ENCODE results near the gene ARF6. TPM values are rescaled to one million over a fixed set of nuclear protein-coding genes. Genes with fewer than 3 reads are reported as not detected.

ARF6 gene
- total and polyA plus RNA-seq, 10 of the 15 experiments (the other 5 are each of a cell fraction or from before 2014, with no cell fraction given), result 46.8 to 128 (median 71.9) TPM

DNA sequence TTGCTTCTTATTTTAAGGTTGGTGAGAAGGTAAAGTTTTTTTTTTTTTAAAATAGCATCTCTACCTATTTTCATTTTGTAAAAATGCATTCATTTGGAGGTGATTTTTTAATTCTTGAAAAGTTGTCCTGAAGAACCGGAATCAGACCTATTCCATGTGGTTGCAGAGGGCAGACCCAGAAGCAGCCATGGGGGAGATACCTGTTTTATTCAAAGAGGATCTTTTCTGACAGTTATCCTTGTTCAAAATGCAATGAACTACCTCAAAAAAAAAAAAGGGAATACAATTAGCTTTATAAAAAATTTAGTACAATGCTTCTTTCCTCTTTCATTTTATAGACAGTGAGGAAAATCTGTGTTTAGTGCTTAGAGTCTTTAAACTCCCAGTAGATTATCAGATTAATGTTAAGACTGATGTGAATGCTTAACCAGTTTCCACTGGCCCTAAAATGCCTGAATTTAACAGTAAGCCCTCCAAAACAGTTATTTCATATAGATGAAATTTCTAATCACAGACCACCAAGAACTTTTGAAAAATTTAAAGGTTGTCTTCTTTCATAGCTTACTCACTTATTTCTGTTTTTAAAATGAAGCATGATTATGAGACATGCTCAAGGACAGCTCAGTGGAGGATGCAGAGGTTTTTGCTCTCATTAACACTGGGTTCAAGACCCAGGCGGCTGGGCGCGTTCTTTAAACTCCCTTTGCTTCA is 31.7 kb upstream of the ARF6 start (continued):
- TF ChIP-seq, protein P1, sequence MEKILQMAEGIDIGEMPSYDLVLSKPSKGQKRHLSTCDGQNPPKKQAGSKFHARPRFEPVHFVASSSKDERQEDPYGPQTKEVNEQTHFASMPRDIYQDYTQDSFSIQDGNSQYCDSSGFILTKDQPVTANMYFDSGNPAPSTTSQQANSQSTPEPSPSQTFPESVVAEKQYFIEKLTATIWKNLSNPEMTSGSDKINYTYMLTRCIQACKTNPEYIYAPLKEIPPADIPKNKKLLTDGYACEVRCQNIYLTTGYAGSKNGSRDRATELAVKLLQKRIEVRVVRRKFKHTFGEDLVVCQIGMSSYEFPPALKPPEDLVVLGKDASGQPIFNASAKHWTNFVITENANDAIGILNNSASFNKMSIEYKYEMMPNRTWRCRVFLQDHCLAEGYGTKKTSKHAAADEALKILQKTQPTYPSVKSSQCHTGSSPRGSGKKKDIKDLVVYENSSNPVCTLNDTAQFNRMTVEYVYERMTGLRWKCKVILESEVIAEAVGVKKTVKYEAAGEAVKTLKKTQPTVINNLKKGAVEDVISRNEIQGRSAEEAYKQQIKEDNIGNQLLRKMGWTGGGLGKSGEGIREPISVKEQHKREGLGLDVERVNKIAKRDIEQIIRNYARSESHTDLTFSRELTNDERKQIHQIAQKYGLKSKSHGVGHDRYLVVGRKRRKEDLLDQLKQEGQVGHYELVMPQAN (conservative IDR thresholded peaks at IDR 0.05), result no peak
- TF ChIP-seq SIN3A (IDR thresholded peaks at IDR 0.05; ENCODE audit: low read depth, low read length) (peak; percentile 53; the same call in 1 of the 2 replicates), ZNF24 (IDR thresholded peaks at IDR 0.05) (0 out of 2 replicates have a peak, but pooled peaks have one; percentile 23), BHLHE40 (IDR thresholded peaks at IDR 0.05; ENCODE audit: borderline replicate concordance in 1 of 2, low read depth in 2 of 2, low read length in 1 of 2) (no peak)
- TF ChIP-seq, protein P2, sequence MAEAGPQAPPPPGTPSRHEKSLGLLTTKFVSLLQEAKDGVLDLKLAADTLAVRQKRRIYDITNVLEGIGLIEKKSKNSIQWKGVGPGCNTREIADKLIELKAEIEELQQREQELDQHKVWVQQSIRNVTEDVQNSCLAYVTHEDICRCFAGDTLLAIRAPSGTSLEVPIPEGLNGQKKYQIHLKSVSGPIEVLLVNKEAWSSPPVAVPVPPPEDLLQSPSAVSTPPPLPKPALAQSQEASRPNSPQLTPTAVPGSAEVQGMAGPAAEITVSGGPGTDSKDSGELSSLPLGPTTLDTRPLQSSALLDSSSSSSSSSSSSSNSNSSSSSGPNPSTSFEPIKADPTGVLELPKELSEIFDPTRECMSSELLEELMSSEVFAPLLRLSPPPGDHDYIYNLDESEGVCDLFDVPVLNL (IDR thresholded peaks at IDR 0.05; ENCODE audit: low read depth, low read length), result peak; percentile 80

GRCh38 chr14:49861699-49862088 is 31.2 kb upstream of the ARF6 start:
- Histone ChIP-seq H3K4me1 (ENCODE audit: control insufficient read depth, insufficient read depth, low read length) (peaks cover 8% of the 10 kb centered on the region), H3K36me3 (ENCODE audit: control insufficient read depth in 2 of 2, insufficient read depth in 2 of 2, low read length in 1 of 2) (no peaks in the 10 kb centered on the region), H3K9me3 (replicated peaks; ENCODE audit: control insufficient read depth, insufficient read depth, low read length) (no peaks in the 10 kb centered on the region; the same call in 1 of the 3 replicates), H4K20me1 (ENCODE audit: control insufficient read depth, insufficient read depth) (no peaks in the 10 kb centered on the region), H3K79me2 (ENCODE audit: control insufficient read depth, insufficient read depth, low read length) (peaks cover 11% of the 10 kb centered on the region), H3K27me3 (replicated peaks in 1 of 2; ENCODE audit: control insufficient read depth in 2 of 2, insufficient read depth in 2 of 2, low read length in 1 of 2) (no peaks in the 10 kb centered on the region), H2AFZ (ENCODE audit: control insufficient read depth, low read depth, low read length) (peak overlapping the region; percentile 100), H3K4me3 (peak overlapping the region; percentile 79), H3K4me2 (ENCODE audit: control insufficient read depth, insufficient read depth) (peak overlapping the region; percentile 66), H3K9ac (ENCODE audit: control insufficient read depth, insufficient read depth, low read length) (peak overlapping the region; percentile 100), H3K27ac (ENCODE audit: control insufficient read depth, insufficient read depth) (peak overlapping the region; percentile 99)
- SMC1A ChIA-PET (ENCODE audit: uncharacterized antibody, unreplicated experiment), result interaction anchor here (0.6 to 11.4 kb wide), 21 partner anchors 9 to 449 kb away, joined by 3 to 91 read pairs (median 6); partner anchors contain the start of genes ARF6 and NEMF
- under 1% methylated on average over 12 of the region's 12 CpGs for WGBS (ENCODE audit: insufficient coverage, insufficient replicate concordance, low lambda C conversion rate, missing lambda C conversion rate)
- POLR2A ChIA-PET, result interaction anchor here (0.8 to 5.1 kb wide), 14 partner anchors 10 to 253 kb away, joined by 3 to 54 read pairs (median 6); partner anchors contain the start of genes NEMF and VCPKMT
- BruUV-seq (replicated peaks), result no TSS peak
- in situ Hi-C loops (cut with MboI), result loop anchor here (10.0 kb wide), 1 partner anchor 233 kb away; no protein-coding TSS in a partner anchor
- intact Hi-C loops (cut with micrococcal nuclease; ENCODE audit: unreplicated experiment), result loop anchor here (1.0 to 5.0 kb wide), 6 partner anchors 141 to 451 kb away; partner anchors contain the start of genes DMAC2L, L2HGDH and SOS2
- RAD21 ChIA-PET (ENCODE audit: unreplicated experiment), result interaction anchor here (0.6 to 6.3 kb wide), 18 partner anchors 9 to 255 kb away, joined by 3 to 80 read pairs (median 18); partner anchors contain the start of genes ARF6, DNAAF2, KLHDC2 and MGAT2
- DNase-seq (ENCODE audit: low read depth, low spot score) (no peak), ATAC-seq (peak; percentile 24), FAIRE-seq (no peak)
- CTCF ChIA-PET, result interaction anchor here (0.6 to 13.8 kb wide), 39 partner anchors 9 to 530 kb away, joined by 3 to 243 read pairs (median 5); partner anchors contain the start of genes ARF6, NEMF, RPL36AL and RPS29
- TF ChIP-seq, protein P1 (conservative IDR thresholded peaks at IDR 0.05), result peak; percentile 41; the same call in 1 of the 2 replicates
- no peak for TF ChIP-seq CBX3 (IDR thresholded peaks at IDR 0.05; ENCODE audit: borderline replicate concordance, low read depth)
- no peak for TF ChIP-seq TBL1XR1 (IDR thresholded peaks at IDR 0.05; ENCODE audit: low read depth, low read length)
- TF ChIP-seq SIN3A (IDR thresholded peaks at IDR 0.05; ENCODE audit: low read depth, low read length), result 0 out of 2 replicates have a peak, but pooled peaks have one; percentile 4
- TF ChIP-seq BHLHE40 (IDR thresholded peaks at IDR 0.05; ENCODE audit: borderline replicate concordance in 1 of 2, low read depth in 2 of 2, low read length in 1 of 2), result no peak
- no peak for TF ChIP-seq STAT3 (IDR thresholded peaks at IDR 0.05; ENCODE audit: low read depth, low read length)
- peak; percentile 9; the same call in 1 of the 2 replicates for TF ChIP-seq SPI1 (IDR thresholded peaks at IDR 0.05; ENCODE audit: borderline replicate concordance, insufficient read depth, low read depth, low read length)
- TF ChIP-seq SREBF1 (IDR thresholded peaks at IDR 0.05; ENCODE audit: low read length), result no peak
- no peak; the same call in 1 of the 2 replicates for TF ChIP-seq ZNF24 (IDR thresholded peaks at IDR 0.05)
- peak; percentile 70 for TF ChIP-seq RELA (IDR thresholded peaks at IDR 0.05; ENCODE audit: borderline replicate concordance, partially characterized antibody)
- TF ChIP-seq SP1 (IDR thresholded peaks at IDR 0.05; ENCODE audit: low read depth, low read length), result no peak
- TF ChIP-seq MXI1 (IDR thresholded peaks at IDR 0.05; ENCODE audit: low read depth, low read length), result no peak
- TF ChIP-seq PAX5 (IDR thresholded peaks at IDR 0.05; ENCODE audit: borderline replicate concordance, low read depth, low read length), result no peak
- TF ChIP-seq MEF2A (IDR thresholded peaks at IDR 0.05; ENCODE audit: insufficient read depth, low read depth, low read length), result no peak
